H1 (cell line): ENCODE measurements around the gene PLCL2.

Source experiments
- BCL11A ChIP-seq, 2 experiments: IDR thresholded peaks; one replicate each; pipeline ENCODE4 v1.6.1; 2011; ENCODE audit warnings: low read depth in 2 of 2, low read length in 2 of 2, mild to moderate bottlenecking in 2 of 2
- CEBPB ChIP-seq: IDR thresholded peaks from 2 replicates; pipeline ENCODE4 v1.6.1; 2012; ENCODE audit warnings: low read depth, low read length
- CHD2 ChIP-seq: IDR thresholded peaks from 2 replicates; pipeline ENCODE4 v1.6.1; 2012; ENCODE audit warnings: low read length, improper control_type of control experiment
- CTCF ChIP-seq, 3 experiments: IDR thresholded peaks; 1 replicate in 2 of 3; 2 replicates in 1 of 3; pipeline versions ENCODE4 v1.5.1 to v1.6.1; 2011; ENCODE audit warnings: low read length in 3 of 3, mild to moderate bottlenecking in 3 of 3, inconsistent platforms in 2 of 3, low read depth in 1 of 3, moderate library complexity in 1 of 3; ENCODE audit not compliant: insufficient read depth in 1 of 3; ENCODE audit errors: control extremely low read depth in 1 of 3
- NRF1 ChIP-seq: IDR thresholded peaks from 2 replicates; pipeline ENCODE4 v1.6.1; 2011; ENCODE audit warnings: mild to moderate bottlenecking, low read depth, low read length, improper control_type of control experiment
- POLR2AphosphoS5 ChIP-seq: IDR thresholded peaks from 2 replicates; pipeline ENCODE4 v1.6.1; 2011; ENCODE audit warnings: low read depth, low read length
- RFX5 ChIP-seq: IDR thresholded peaks from 2 replicates; pipeline ENCODE4 v1.6.1; 2011; ENCODE audit warnings: low read depth, low read length, improper control_type of control experiment, borderline replicate concordance
- RXRA ChIP-seq: IDR thresholded peaks from 2 replicates; pipeline ENCODE4 v1.6.1; 2011; ENCODE audit warnings: low read depth, mild to moderate bottlenecking, low read length, moderate library complexity; ENCODE audit not compliant: insufficient read depth
- TAF1 ChIP-seq: IDR thresholded peaks from 2 replicates; pipeline ENCODE4 v1.6.1; 2011; ENCODE audit warnings: mild to moderate bottlenecking, low read depth, low read length
- YY1 ChIP-seq: IDR thresholded peaks from 2 replicates; pipeline ENCODE4 v1.6.1; 2011; ENCODE audit warnings: low read depth, mild to moderate bottlenecking, low read length
- TF ChIP-seq, protein P1 (sequence below): IDR thresholded peaks from 2 replicates; pipeline ENCODE4 v1.6.1; 2012; ENCODE audit warnings: inconsistent platforms

- TF ChIP-seq CTCF (IDR thresholded peaks at IDR 0.05; ENCODE audit: control extremely low read depth in 1 of 3, insufficient read depth in 1 of 3, low read depth in 1 of 3, low read length in 3 of 3): no peak
- no peak for TF ChIP-seq POLR2AphosphoS5
- TF ChIP-seq YY1: no peak
- TF ChIP-seq, protein P1, sequence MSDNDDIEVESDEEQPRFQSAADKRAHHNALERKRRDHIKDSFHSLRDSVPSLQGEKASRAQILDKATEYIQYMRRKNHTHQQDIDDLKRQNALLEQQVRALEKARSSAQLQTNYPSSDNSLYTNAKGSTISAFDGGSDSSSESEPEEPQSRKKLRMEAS: no peak
- TF ChIP-seq BCL11A (IDR thresholded peaks at IDR 0.05; ENCODE audit: low read depth in 2 of 2, low read length in 2 of 2): no peak
- no peak for TF ChIP-seq TAF1
- TF ChIP-seq NRF1: no peak
- no peak for TF ChIP-seq RFX5
- no peak for TF ChIP-seq CHD2
- no peak for TF ChIP-seq CEBPB
- TF ChIP-seq RXRA: no peak
These were observed 15.3 kb upstream of the PLCL2 start for GRCh38 chr3:16869261-16870005.
